Measurements from ENCODE around the gene CPSF6. TPM values are rescaled to one million over a fixed set of nuclear protein-coding genes. Genes with fewer than 3 reads are reported as not detected.
A peak's percentile ranks its signal among the peaks of the same experiment; 100 is the strongest.

The CPSF6 gene
- total and polyA plus RNA-seq, 2 of the 8 experiments (the other 6 are each of a cell fraction or from before 2014, with no cell fraction given): 92.7 to 167 TPM

- Histone ChIP-seq H3K14ac (ENCODE audit: insufficient read length) (no peak overlapping the region), H3K4ac (replicated peaks; ENCODE audit: insufficient read length, low read depth, low read length) (no peak overlapping the region), H3K4me3 (ENCODE audit: extremely low read depth in 1 of 4, insufficient read depth in 2 of 4, low read depth in 3 of 4, low read length in 4 of 4) (no peak overlapping the region), H3K79me1 (ENCODE audit: low read depth, low read length) (no peaks in the 10 kb centered on the region), H2BK15ac (ENCODE audit: low read length) (no peak overlapping the region), H4K8ac (ENCODE audit: extremely low read depth, insufficient read depth, low read length) (no peak overlapping the region), H3K27me3 (replicated peaks in 1 of 4; ENCODE audit: control insufficient read depth in 3 of 4, extremely low read depth in 1 of 4, insufficient read depth in 3 of 4, low read length in 3 of 4) (no peaks in the 10 kb centered on the region), H4K5ac (ENCODE audit: insufficient read length, low read depth, low read length) (no peak overlapping the region), H3K56ac (replicated peaks; ENCODE audit: insufficient read length, low read depth, low read length) (no peak overlapping the region), H3K79me2 (ENCODE audit: control insufficient read depth in 1 of 2, insufficient read depth in 2 of 2, low read length in 2 of 2) (no peaks in the 10 kb centered on the region), H3K27ac (ENCODE audit: low read depth, low read length) (no peak overlapping the region), H4K20me1 (replicated peaks in 1 of 2; ENCODE audit: control insufficient read depth in 1 of 2, insufficient read depth in 2 of 2, low read length in 2 of 2) (no peaks in the 10 kb centered on the region), H3K4me2 (ENCODE audit: insufficient read depth in 1 of 2, low read depth in 2 of 2, low read length in 2 of 2) (no peak overlapping the region), H2BK5ac (ENCODE audit: low read depth, low read length) (no peak overlapping the region), H3K36me3 (ENCODE audit: control insufficient read depth in 2 of 4, insufficient read depth in 4 of 4, low read length in 3 of 4) (no peaks in the 10 kb centered on the region), H3K18ac (ENCODE audit: extremely low read depth, low read length) (no peak overlapping the region), H3K23ac (ENCODE audit: insufficient read length) (no peak overlapping the region), H3K4me1 (replicated peaks in 1 of 4; ENCODE audit: control insufficient read depth in 3 of 4, insufficient read depth in 4 of 4, low read length in 3 of 4) (peaks cover 0 to 4% (median 0%) of the 10 kb centered on the region in 4 experiments; a peak in 2 of 7 replicates), H3K9ac (replicated peaks in 1 of 4; ENCODE audit: extremely low read depth in 1 of 4, low read depth in 3 of 4, low read length in 3 of 4) (no peak overlapping the region), H2BK12ac (ENCODE audit: low read depth, low read length) (no peak overlapping the region), H2AFZ (ENCODE audit: low read length) (no peak overlapping the region), H2BK20ac (ENCODE audit: low read length) (no peak overlapping the region), H2BK120ac (replicated peaks; ENCODE audit: low read depth, low read length) (no peak overlapping the region), H4K91ac (replicated peaks; ENCODE audit: insufficient read length, low read length) (no peak overlapping the region), H3K9me3 (ENCODE audit: insufficient read depth in 2 of 2, low read depth in 1 of 2, low read length in 1 of 2) (peaks cover 6 to 8% of the 10 kb centered on the region in 2 experiments; a peak in 2 of 4 replicates), H3K23me2 (ENCODE audit: low read depth, low read length) (no peaks in the 10 kb centered on the region), H2AK5ac (ENCODE audit: low read depth, low read length) (no peak overlapping the region)
- ChIA-PET CTCF (ENCODE audit: partially characterized antibody) (interaction anchor here (1.0 to 2.7 kb wide), 3 partner anchors 10 to 68 kb away, joined by 3 to 11 read pairs (median 3); no protein-coding TSS in a partner anchor), POLR2A (ENCODE audit: partially characterized antibody) (no interaction called here)
- TF ChIP-seq SRF (IDR thresholded peaks at IDR 0.05; ENCODE audit: low read depth, low read length) (no peak), ZNF274 (IDR thresholded peaks at IDR 0.05; ENCODE audit: borderline replicate concordance, extremely low read depth, low read length) (no peak)
- FAIRE-seq (no peak), DNase-seq (ENCODE audit: low read depth in 1 of 2, low spot score in 2 of 2) (no peak)
- 94% methylated on average over 1 of the region's 1 CpG; no CpG with 5 or more reads in 1 of the 2 experiments for WGBS, 2 experiments (ENCODE audit: extremely low coverage in 1 of 2, insufficient coverage in 1 of 2, insufficient read length in 1 of 2, insufficient replicate concordance in 2 of 2, low coverage in 1 of 2, low lambda C conversion rate in 2 of 2, missing lambda C conversion rate in 1 of 2)
Observed at GRCh38 chr12:69321351-69321750, 82.0 kb downstream of the CPSF6 start.

MicroRNA genes within 50 kb of the gene (microRNA counts, 767-probe panel; counts per million panel counts)
- microRNA hsa-miR-1279: 879 counts per million, percentile 95 among the panel's probes with 10 or more counts

Small RNA genes within 50 kb of the gene (microRNA-seq; reads per million reads assigned to microRNA genes)
- gene MIR1279 (ENCODE audit: borderline microRNAs expressed in 2 of 2, borderline number of aligned reads in 2 of 2, borderline replicate concordance in 1 of 2): 0 reads per million in 2 experiments

Other genes with a start within 250 kb of the CPSF6 start
- gene LYZ, start 108.8 kb downstream of the CPSF6 start, total RNA-seq (2021; fragmentation: NEBNext Ultra II Directional; extraction: Animal tissue kit (Norgen Biotek cat#: 25700)): 0.34 TPM in 1 of 2 replicates, not detected in the other
- not detected in 2 replicates for gene LYZ, start 108.8 kb downstream of the CPSF6 start, polyA plus RNA-seq (2011; rRNA removed)
- gene YEATS4, start 120.2 kb downstream of the CPSF6 start, total RNA-seq (2021; fragmentation: NEBNext Ultra II Directional; extraction: Animal tissue kit (Norgen Biotek cat#: 25700)): 32.4 and 32.5 TPM in 2 replicates
- gene YEATS4, start 120.2 kb downstream of the CPSF6 start, polyA plus RNA-seq (2011; rRNA removed): 25.7 and 35.7 TPM in 2 replicates
- gene FRS2, start 230.8 kb downstream of the CPSF6 start, total RNA-seq (2021; fragmentation: NEBNext Ultra II Directional; extraction: Animal tissue kit (Norgen Biotek cat#: 25700)): 27.8 and 35.8 TPM in 2 replicates
- gene FRS2, start 230.8 kb downstream of the CPSF6 start, polyA plus RNA-seq (2011; rRNA removed): 5.4 and 10.3 TPM in 2 replicates